Stimulated activated CD8-positive, alpha-beta memory T cell treated with anti-CD3 and anti-CD28 coated beads, Interleukin-2, amount 100 ng/mL, for 1 hour (primary cell): ENCODE results near the gene ZC3H18.

Experiments used
- DNase-seq, 2 donors: peaks; one replicate each; pipeline ENCODE4 v3.0.0-alpha.2; 2020; ENCODE audit warnings: low read depth in 2 of 2

Gene ZC3H18

GRCh38 chr16:88580371-88580770 lies 10.2 kb downstream of the ZC3H18 start:
- no peak for DNase-seq

- DNase-seq: no peak
Measured at GRCh38 chr16:88581033-88581432, 10.8 kb downstream of the ZC3H18 start.

GRCh38 chr16:88582912-88583575 lies 12.8 kb downstream of the ZC3H18 start:
- no peak for DNase-seq

- no peak for DNase-seq
Measured at GRCh38 chr16:88584676-88585075, 14.5 kb downstream of the ZC3H18 start.

GRCh38 chr16:88585269-88585668 lies 15.1 kb downstream of the ZC3H18 start:
- no peak for DNase-seq

GRCh38 chr16:88585927-88586581 lies 15.9 kb downstream of the ZC3H18 start:
- no peak for DNase-seq

- DNase-seq: no peak
Measured at GRCh38 chr16:88588148-88588547, 17.9 kb downstream of the ZC3H18 start.

GRCh38 chr16:88588754-88589153 lies 18.6 kb downstream of the ZC3H18 start:
- DNase-seq: no peak

GRCh38 chr16:88589441-88589840 lies 19.2 kb downstream of the ZC3H18 start:
- no peak for DNase-seq

GRCh38 chr16:88591577-88592021 lies 21.4 kb downstream of the ZC3H18 start:
- no peak for DNase-seq

GRCh38 chr16:88593061-88593460 lies 22.9 kb downstream of the ZC3H18 start:
- DNase-seq: no peak

- DNase-seq: no peak
Measured at GRCh38 chr16:88593489-88593888, 23.3 kb downstream of the ZC3H18 start.

- no peak for DNase-seq
Measured at GRCh38 chr16:88593910-88594309, 23.7 kb downstream of the ZC3H18 start.

- DNase-seq: no peak
Measured at GRCh38 chr16:88595101-88595500, 24.9 kb downstream of the ZC3H18 start.

- DNase-seq: no peak
Measured at GRCh38 chr16:88595921-88596320, 25.7 kb downstream of the ZC3H18 start.

- DNase-seq: no peak
Measured at GRCh38 chr16:88596483-88596882, 26.3 kb downstream of the ZC3H18 start.

- no peak for DNase-seq
Measured at GRCh38 chr16:88597856-88598491, 27.8 kb downstream of the ZC3H18 start.

GRCh38 chr16:88599092-88599733 lies 29.0 kb downstream of the ZC3H18 start:
- no peak for DNase-seq

GRCh38 chr16:88599825-88600538 lies 29.8 kb downstream of the ZC3H18 start:
- DNase-seq: no peak

- no peak for DNase-seq
Measured at GRCh38 chr16:88600539-88600896, 30.3 kb downstream of the ZC3H18 start.

- DNase-seq: no peak
Measured at GRCh38 chr16:88601313-88602036, 31.3 kb downstream of the ZC3H18 start.
